Heart left ventricle (tissue), 16 donors: ENCODE results near the gene TPSAB1. TPM values are rescaled to one million over a fixed set of nuclear protein-coding genes. Genes with fewer than 3 reads are reported as not detected.

Experiments used
- ATAC-seq, 4 donors: fragments of 200-7000 bp; cut with Tn5 transposase; one replicate each; pipeline ENCODE4 v1.9.1; 2020 to 2022; ENCODE audit warnings: moderate library complexity in 4 of 4, mild to moderate bottlenecking in 3 of 4, moderate number of reproducible peaks in 1 of 4
- DNase-seq, 5 donors: peaks; one replicate each; pipeline ENCODE4 v3.0.0-alpha.2; 2020
- H3K27ac ChIP-seq, 12 donors: fragments of 200-600 bp; sonication (generic) in 4 of 12; one replicate each; pipeline versions ENCODE4 v1.5.0 to v1.8.0; 2016 to 2022; ENCODE audit warnings: mild to moderate bottlenecking in 2 of 12
- H3K27me3 ChIP-seq, 9 donors: fragments of 200-600 bp; sonication (generic) in 2 of 9; one replicate each; pipeline versions ENCODE4 v1.5.1 to v1.8.0; 2016 to 2022; ENCODE audit warnings: mild to moderate bottlenecking in 3 of 9
- H3K36me3 ChIP-seq, 9 donors: fragments of 200-600 bp; sonication (generic) in 2 of 9; one replicate each; pipeline versions ENCODE4 v1.5.0 to v1.8.0; 2018 to 2022; ENCODE audit warnings: mild to moderate bottlenecking in 2 of 9
- H3K4me1 ChIP-seq, 12 donors: fragments of 200-600 bp; sonication (generic) in 4 of 12; one replicate each; pipeline versions ENCODE4 v1.5.0 to v1.8.0; 2016 to 2022; ENCODE audit warnings: mild to moderate bottlenecking in 3 of 12
- H3K4me3 ChIP-seq, 12 donors: fragments of 200-600 bp; sonication (generic) in 4 of 12; one replicate each; pipeline versions ENCODE4 v1.5.0 to v1.8.0; 2017 to 2022; ENCODE audit warnings: mild to moderate bottlenecking in 9 of 12, moderate library complexity in 4 of 12
- H3K9me3 ChIP-seq, 12 donors: fragments of 200-600 bp; sonication (generic) in 4 of 12; one replicate each; pipeline versions ENCODE4 v1.5.0 to v1.8.0; 2016 to 2022; ENCODE audit warnings: mild to moderate bottlenecking in 1 of 12
- POLR2A ChIP-seq, 2 donors: fragments of 450-650 bp; IDR thresholded peaks; one replicate each; pipeline ENCODE4 v1.6.1; 2017; ENCODE audit warnings: antibody characterized with exemption in 2 of 2, mild to moderate bottlenecking in 2 of 2, moderate library complexity in 2 of 2
- WGBS, 4 donors: extraction: QIAGEN DNeasy Blood & Tissue Kit in 2 of 4; methylation state at CpG; one replicate each; pipeline versions ENCODE4 v1.1.5 to v1.1.7; 2013 to 2018; 5-methylcytosine and 5-hydroxymethylcytosine counted together
- intact Hi-C, 10 donors: fragments of 100-400 bp; cut with DNase I; formaldehyde crosslinking; loops; one replicate each; pipeline versions ENCODE4 v1.11.1 to v1.14.2; 2022
- polyA plus RNA-seq, 2 donors: library from polyadenylated mRNA; stranded (reverse); fragments of 200-250 nt; gene quantifications; one replicate each; pipeline ENCODE4 v1.2.3, GENCODE V29; 2013
- total RNA-seq, 9 donors: library from RNA; depleted of rRNA in 2 of 9; stranded (reverse); fragments of >200 nt in 2 of 9; fragmentation: NEBNext Ultra II Directional in 3 of 9; extraction: Animal tissue kit (Norgen Biotek cat#: 25700) in 3 of 9; gene quantifications; one replicate each; pipeline versions ENCODE4 v1.1.0 to v1.2.4, GENCODE V29; 2016 to 2023
- TF ChIP-seq, protein P1 (sequence below), 12 donors: fragments of 200-600 bp; sonication (generic) in 4 of 12; IDR thresholded peaks; one replicate each; pipeline versions ENCODE4 v1.5.0 to v1.8.0; 2018 to 2022; ENCODE audit warnings: antibody characterized with exemption in 12 of 12, mild to moderate bottlenecking in 5 of 12
- donor health status: ischemic (EF 13 %, LVEDD 7.1; RV severe dilation, severe dysfunction).
- donor health status: healthy with polysubstance abuse.
- donor health status: DM: no; HTN: yes; CAD: no.
- donor health status: DM: no; HTN: no; CAD: no.
- donor health status: ischemic (EF 25% LVEDD 6.9; RV normal size, moderate dysfunction).
- donor health status: ischemic (EF 25% LVEDD 5.7; RV mildly dilated, moderate dysfunction).
- donor health status: healthy.
- donor health status: DM: yes; HTN: yes; CAD: no.
- donor health status: ischemic (EF 35%, LVEDD 5.7; RV mildly dilated, moderate dysfunction).
- donor health status: nonischemic (EF 11% LVEDD 7.7; RV severe dilation, severe dysfunction).
- donor health status: DM: yes; HTN: yes; CAD: no.
- donor health status: PGD.
- donor health status: ischemic (EF 29% LVEDD 5.4; RV normal size, mild dysfunction).
- donor health status: nonischemic (EF 23%, LVEDD 6.1; RV moderate dilation, normal function).

TPSAB1 gene
- total and polyA plus RNA-seq, 11 donors: 1.1 to 14.3 (median 3.4) TPM; not detected in 1

DNA sequence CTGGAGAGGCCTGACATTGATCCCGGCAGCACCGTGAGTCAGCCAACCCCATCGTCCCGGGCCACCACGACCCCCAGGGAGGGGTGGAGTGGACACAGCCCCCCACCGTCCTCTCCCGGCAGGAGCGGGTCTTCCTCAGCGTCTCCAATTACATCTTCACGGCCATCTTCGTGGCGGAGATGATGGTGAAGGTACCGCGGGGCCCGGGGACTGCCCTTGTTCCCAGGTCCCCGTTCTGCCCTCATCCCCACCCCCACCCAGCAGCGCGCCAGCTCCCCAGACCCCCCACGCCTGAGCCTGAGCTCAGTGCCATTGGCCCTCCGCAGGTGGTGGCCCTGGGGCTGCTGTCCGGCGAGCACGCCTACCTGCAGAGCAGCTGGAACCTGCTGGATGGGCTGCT, 30.0 kb upstream of the TPSAB1 start:
- Histone ChIP-seq H3K9me3 (no peaks in the 10 kb centered on the region), H3K4me3 (no peak overlapping the region), H3K36me3 (peaks cover 0 to 4% (median 0%) of the 10 kb centered on the region in 9 donors), H3K4me1 (no peaks in the 10 kb centered on the region), H3K27ac (no peak overlapping the region), H3K27me3 (no peaks in the 10 kb centered on the region)
- 84 to 90% (median 88%) methylated on average over 16 to 23 of the region's 23 CpGs for WGBS, 4 donors
- ATAC-seq (no peak), DNase-seq (no peak)
- TF ChIP-seq, protein P1, sequence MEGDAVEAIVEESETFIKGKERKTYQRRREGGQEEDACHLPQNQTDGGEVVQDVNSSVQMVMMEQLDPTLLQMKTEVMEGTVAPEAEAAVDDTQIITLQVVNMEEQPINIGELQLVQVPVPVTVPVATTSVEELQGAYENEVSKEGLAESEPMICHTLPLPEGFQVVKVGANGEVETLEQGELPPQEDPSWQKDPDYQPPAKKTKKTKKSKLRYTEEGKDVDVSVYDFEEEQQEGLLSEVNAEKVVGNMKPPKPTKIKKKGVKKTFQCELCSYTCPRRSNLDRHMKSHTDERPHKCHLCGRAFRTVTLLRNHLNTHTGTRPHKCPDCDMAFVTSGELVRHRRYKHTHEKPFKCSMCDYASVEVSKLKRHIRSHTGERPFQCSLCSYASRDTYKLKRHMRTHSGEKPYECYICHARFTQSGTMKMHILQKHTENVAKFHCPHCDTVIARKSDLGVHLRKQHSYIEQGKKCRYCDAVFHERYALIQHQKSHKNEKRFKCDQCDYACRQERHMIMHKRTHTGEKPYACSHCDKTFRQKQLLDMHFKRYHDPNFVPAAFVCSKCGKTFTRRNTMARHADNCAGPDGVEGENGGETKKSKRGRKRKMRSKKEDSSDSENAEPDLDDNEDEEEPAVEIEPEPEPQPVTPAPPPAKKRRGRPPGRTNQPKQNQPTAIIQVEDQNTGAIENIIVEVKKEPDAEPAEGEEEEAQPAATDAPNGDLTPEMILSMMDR (IDR thresholded peaks at IDR 0.05): no peak
- no peak for TF ChIP-seq POLR2A (IDR thresholded peaks at IDR 0.05)
- intact Hi-C loops: no loop called here

DNA sequence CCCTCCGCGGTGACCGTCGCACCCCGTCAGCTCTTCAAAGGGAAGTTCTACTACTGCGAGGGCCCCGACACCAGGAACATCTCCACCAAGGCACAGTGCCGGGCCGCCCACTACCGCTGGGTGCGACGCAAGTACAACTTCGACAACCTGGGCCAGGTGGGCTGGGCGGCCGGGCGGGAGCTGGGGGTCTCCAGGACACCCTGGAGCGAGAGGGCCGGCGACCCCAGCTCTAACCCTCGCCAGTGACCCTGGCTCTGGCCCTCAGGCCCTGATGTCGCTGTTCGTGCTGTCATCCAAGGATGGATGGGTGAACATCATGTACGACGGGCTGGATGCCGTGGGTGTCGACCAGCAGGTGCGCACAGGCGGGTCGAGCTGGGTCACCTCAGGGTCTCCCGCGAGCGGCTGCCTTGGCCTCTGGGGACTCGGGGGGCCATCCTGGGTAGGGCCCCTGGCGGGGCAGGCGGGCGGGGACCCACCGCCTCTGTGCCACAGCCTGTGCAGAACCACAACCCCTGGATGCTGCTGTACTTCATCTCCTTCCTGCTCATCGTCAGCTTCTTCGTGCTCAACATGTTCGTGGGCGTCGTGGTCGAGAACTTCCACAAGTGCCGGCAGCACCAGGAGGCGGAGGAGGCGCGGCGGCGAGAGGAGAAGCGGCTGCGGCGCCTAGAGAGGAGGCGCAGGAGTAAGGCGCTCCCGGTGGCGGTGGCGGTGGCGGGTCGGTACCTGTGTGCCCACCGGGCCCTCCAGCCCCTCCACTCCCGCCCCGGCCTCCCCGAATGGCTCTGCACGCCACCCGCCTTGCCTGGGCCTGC, 28.8 kb upstream of the TPSAB1 start:
- Histone ChIP-seq H3K36me3 (peaks cover 0 to 4% (median 0%) of the 10 kb centered on the region in 9 donors), H3K9me3 (no peaks in the 10 kb centered on the region), H3K27me3 (no peaks in the 10 kb centered on the region), H3K27ac (no peak overlapping the region), H3K4me1 (no peaks in the 10 kb centered on the region), H3K4me3 (no peak overlapping the region)
- TF ChIP-seq, protein P1 (IDR thresholded peaks at IDR 0.05): no peak
- TF ChIP-seq POLR2A (IDR thresholded peaks at IDR 0.05): no peak
- 93 to 95% (median 93%) methylated on average over 51 to 65 of the region's 65 CpGs for WGBS, 4 donors
- DNase-seq (no peak), ATAC-seq (no peak)
- intact Hi-C loops: no loop called here

DNA sequence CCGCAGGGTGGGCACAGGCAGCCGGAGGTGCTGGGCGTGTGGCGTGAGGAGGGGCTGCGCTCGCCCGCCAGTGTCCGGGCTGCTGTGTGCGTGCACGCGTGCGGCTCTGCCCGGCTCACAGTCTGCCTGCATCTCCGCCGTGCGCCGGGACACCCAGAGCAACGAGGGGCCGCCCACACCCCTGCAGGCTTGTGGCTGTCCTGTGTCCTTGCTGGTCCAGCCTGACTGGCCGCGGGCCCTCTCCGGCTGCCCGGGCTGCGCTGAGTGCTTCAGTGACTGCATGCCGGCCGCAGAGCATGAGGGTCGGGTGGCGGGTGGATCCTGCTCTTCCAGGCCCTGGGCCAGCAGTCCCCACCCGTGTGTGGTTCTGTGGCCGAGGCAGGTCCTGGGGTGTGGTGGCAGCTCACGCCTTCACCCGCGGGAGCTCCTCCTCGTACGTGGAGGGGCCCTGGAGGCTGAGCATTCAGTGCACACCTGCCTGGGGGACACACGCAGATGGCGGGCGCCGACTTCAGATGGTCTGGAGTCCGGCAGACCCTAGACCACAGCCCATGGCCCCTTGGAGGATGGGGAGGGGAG, 27.8 kb upstream of the TPSAB1 start:
- no peak for TF ChIP-seq POLR2A (IDR thresholded peaks at IDR 0.05)
- TF ChIP-seq, protein P1 (IDR thresholded peaks at IDR 0.05): no peak
- Histone ChIP-seq H3K36me3 (peaks cover 0 to 4% (median 0%) of the 10 kb centered on the region in 9 donors), H3K9me3 (no peaks in the 10 kb centered on the region), H3K27ac (no peak overlapping the region), H3K4me1 (no peaks in the 10 kb centered on the region), H3K27me3 (no peaks in the 10 kb centered on the region), H3K4me3 (no peak overlapping the region)
- intact Hi-C loops: no loop called here
- ATAC-seq (no peak), DNase-seq (no peak)
- 89 to 100% (median 91%) methylated on average over 1 to 40 of the region's 40 CpGs for WGBS, 4 donors

DNA sequence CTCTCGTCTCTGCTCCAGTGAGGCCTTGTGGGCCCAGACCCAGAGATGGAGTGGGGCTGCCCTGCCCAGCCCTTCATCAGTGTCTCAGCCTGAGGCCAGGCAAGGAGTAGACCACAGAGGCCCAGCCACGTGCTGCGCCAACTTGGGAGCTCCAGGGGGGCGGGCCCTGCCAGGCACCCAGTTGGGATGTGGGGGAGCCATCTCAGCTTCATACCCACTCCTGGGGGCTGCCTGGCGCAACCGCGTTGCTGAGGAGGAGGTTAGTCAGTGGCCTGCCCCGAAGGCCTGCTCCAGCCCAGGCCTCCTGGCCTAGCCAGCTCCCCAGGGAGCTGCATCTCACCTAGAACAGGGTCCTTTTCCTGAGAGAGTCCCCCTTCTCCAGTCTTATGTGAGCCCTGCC, 27.3 kb upstream of the TPSAB1 start:
- H3K4me1 ChIP-seq: no peaks in the 10 kb centered on the region
- TF ChIP-seq, protein P1 (IDR thresholded peaks at IDR 0.05): no peak
- no peak for TF ChIP-seq POLR2A (IDR thresholded peaks at IDR 0.05)
- ATAC-seq: no peak

More for the DNA sequence above, 27.3 kb upstream of the TPSAB1 start:
- DNase-seq: no peak
- Histone ChIP-seq H3K27ac (peak overlapping the region in 1 of 12 donors; percentile 24), H3K36me3 (peaks cover 0 to 4% (median 0%) of the 10 kb centered on the region in 9 donors), H3K4me3 (no peak overlapping the region), H3K9me3 (no peaks in the 10 kb centered on the region), H3K27me3 (no peaks in the 10 kb centered on the region)
- intact Hi-C loops: no loop called here
- WGBS, 4 donors: 67 to 84% (median 76%) methylated on average over 1 to 8 of the region's 8 CpGs
